Gastrocnemius medialis (tissue), 4 donors: Measurements from ENCODE around the gene PLCD1. TPM values are rescaled to one million over a fixed set of nuclear protein-coding genes. Genes with fewer than 3 reads are reported as not detected.

Experiments used
- ATAC-seq, 2 donors: fragments of 150-250 bp; one replicate each; pipeline ENCODE4 v1.9.1; 2016
- DNase-seq, 2 donors: peaks; one replicate each; pipeline ENCODE4 v3.0.0-alpha.2; 2019
- H3K27ac ChIP-seq, 4 donors: fragments of 200-600 bp; sonication (generic); 1 replicate in 1 of 4; 2 replicates in 3 of 4; pipeline ENCODE4 v1.5.1; 2016 to 2018; ENCODE audit warnings: mild to moderate bottlenecking in 2 of 4, moderate library complexity in 1 of 4
- H3K27me3 ChIP-seq, 3 donors: fragments of 200-600 bp; sonication (generic) in 2 of 3; 1 replicate in 1 of 3; 2 replicates in 2 of 3; pipeline versions ENCODE4 v1.5.1 to v1.6.0; 2016 to 2019; ENCODE audit warnings: mild to moderate bottlenecking in 1 of 3, moderate library complexity in 1 of 3
- H3K36me3 ChIP-seq, 2 donors: fragments of 200-600 bp; sonication (generic) in 1 of 2; one replicate each; pipeline ENCODE4 v1.5.1; 2017 to 2018
- H3K4me1 ChIP-seq, 2 donors: fragments of 200-600 bp; sonication (generic) in 1 of 2; one replicate each; pipeline ENCODE4 v1.5.1; 2016 to 2017; ENCODE audit warnings: mild to moderate bottlenecking in 2 of 2
- H3K4me3 ChIP-seq, 4 donors: fragments of 200-600 bp; sonication (generic) in 3 of 4; 1 replicate in 1 of 4; 2 replicates in 3 of 4; pipeline ENCODE4 v1.5.1; 2016 to 2019; ENCODE audit warnings: mild to moderate bottlenecking in 2 of 4
- H3K9me3 ChIP-seq, 3 donors: fragments of 200-600 bp; sonication (generic) in 2 of 3; 1 replicate in 1 of 3; 2 replicates in 2 of 3; pipeline ENCODE4 v1.5.1; 2016 to 2019
- CTCF ChIP-seq, 5 experiments: fragments of 450-650 bp in 3 of 5; fragments of 200-600 bp in 2 of 5; sonication (generic) in 2 of 5; IDR thresholded peaks in 4 of 5; conservative IDR thresholded peaks in 1 of 5; 1 replicate in 4 of 5; 2 replicates in 1 of 5; pipeline ENCODE4 v1.5.1; 2016 to 2019; ENCODE audit warnings: antibody characterized with exemption in 5 of 5, mild to moderate bottlenecking in 3 of 5, moderate library complexity in 3 of 5
- POLR2A ChIP-seq, 2 donors: fragments of 450-650 bp; IDR thresholded peaks; one replicate each; pipeline ENCODE4 v1.6.1; 2017; ENCODE audit warnings: antibody characterized with exemption in 2 of 2, mild to moderate bottlenecking in 2 of 2, moderate library complexity in 2 of 2
- in situ Hi-C, 4 donors: fragments of 200-750 bp; cut with MboI; loops; one replicate each; pipeline versions ENCODE4 v1.15.0 to v1.8.0; 2017; ENCODE audit warnings: low sequenced_read_pairs in 4 of 4
- intact Hi-C: fragments of 100-400 bp; cut with DNase I; formaldehyde crosslinking; loops from one replicate; pipeline ENCODE4 v1.15.1; 2023; ENCODE audit warnings: low total_unique reads
- total RNA-seq, 4 donors: library from RNA; depleted of rRNA; stranded (reverse); fragments of >200 nt; gene quantifications; one replicate each; pipeline versions ENCODE4 v1.1.0 to v1.2.3, GENCODE V29; 2016

The PLCD1 gene
- total RNA-seq, 4 donors from 2014 or later: 2.4 to 6.2 (median 4.7) TPM

GRCh38 chr3:37987315-37987697, 42.1 kb downstream of the PLCD1 start:
- Histone ChIP-seq H3K4me3 (no peak overlapping the region), H3K4me1 (no peaks in the 10 kb centered on the region), H3K27me3 (no peaks in the 10 kb centered on the region), H3K9me3 (no peaks in the 10 kb centered on the region), H3K36me3 (no peaks in the 10 kb centered on the region), H3K27ac (no peak overlapping the region)
- TF ChIP-seq CTCF (IDR thresholded peaks at IDR 0.05 in 4 of 5, conservative IDR thresholded peaks at IDR 0.05 in 1 of 5) (no peak), POLR2A (IDR thresholded peaks at IDR 0.05) (no peak)
- ATAC-seq (no peak), DNase-seq (no peak)
- in situ Hi-C loops (no loop called here), intact Hi-C loops (no loop called here)

GRCh38 chr3:37986479-37987314, 42.7 kb downstream of the PLCD1 start:
- Histone ChIP-seq H3K4me1 (no peaks in the 10 kb centered on the region), H3K9me3 (no peaks in the 10 kb centered on the region), H3K4me3 (no peak overlapping the region), H3K27me3 (no peaks in the 10 kb centered on the region), H3K36me3 (no peaks in the 10 kb centered on the region), H3K27ac (no peak overlapping the region)
- no peak for DNase-seq
- in situ Hi-C loops (no loop called here), intact Hi-C loops (loop anchor here (1.0 kb wide), 1 partner anchor 12 kb away; no protein-coding TSS in a partner anchor)
- TF ChIP-seq CTCF (IDR thresholded peaks at IDR 0.05 in 4 of 5, conservative IDR thresholded peaks at IDR 0.05 in 1 of 5) (no peak), POLR2A (IDR thresholded peaks at IDR 0.05) (no peak)
- no peak for ATAC-seq

- in situ Hi-C loops: no loop called here
- H3K27me3 ChIP-seq: no peaks in the 10 kb centered on the region
- ATAC-seq: peak in 1 of 2 donors; percentile 30
- DNase-seq: no peak
- H3K36me3 ChIP-seq: no peaks in the 10 kb centered on the region
- H3K4me3 ChIP-seq: no peak overlapping the region
- H3K27ac ChIP-seq: no peak overlapping the region
- no peaks in the 10 kb centered on the region for H3K9me3 ChIP-seq
- H3K4me1 ChIP-seq: no peaks in the 10 kb centered on the region
- TF ChIP-seq CTCF (IDR thresholded peaks at IDR 0.05 in 4 of 5, conservative IDR thresholded peaks at IDR 0.05 in 1 of 5): no peak
- TF ChIP-seq POLR2A (IDR thresholded peaks at IDR 0.05): no peak
- intact Hi-C loops: loop anchor here (1.0 kb wide), 1 partner anchor 11 kb away; no protein-coding TSS in a partner anchor
Observed at GRCh38 chr3:37985637-37986320, 43.7 kb downstream of the PLCD1 start.

GRCh38 chr3:37984596-37984995, 44.8 kb downstream of the PLCD1 start:
- Histone ChIP-seq H3K36me3 (no peaks in the 10 kb centered on the region), H3K9me3 (no peaks in the 10 kb centered on the region), H3K4me1 (no peaks in the 10 kb centered on the region), H3K27ac (no peak overlapping the region), H3K4me3 (no peak overlapping the region), H3K27me3 (no peaks in the 10 kb centered on the region)
- no peak for ATAC-seq
- TF ChIP-seq POLR2A (IDR thresholded peaks at IDR 0.05) (no peak), CTCF (IDR thresholded peaks at IDR 0.05 in 4 of 5, conservative IDR thresholded peaks at IDR 0.05 in 1 of 5) (no peak)
- no peak for DNase-seq
- intact Hi-C loops (no loop called here), in situ Hi-C loops (no loop called here)
